ENCODE results near the gene KLC1.

The KLC1 gene

GRCh38 chr14:103693515-103693914, 64.5 kb downstream of the KLC1 start:
- no peak for DNase-seq

- no peak for DNase-seq
Measured at GRCh38 chr14:103694572-103695026, 65.6 kb downstream of the KLC1 start.

- DNase-seq: no peak
Measured at GRCh38 chr14:103695296-103696069, 66.5 kb downstream of the KLC1 start.

- no peak for DNase-seq
Measured at GRCh38 chr14:103696070-103696402, 67.0 kb downstream of the KLC1 start.

- no peak for DNase-seq
Measured at GRCh38 chr14:103696466-103697071, 67.6 kb downstream of the KLC1 start.

- no peak for DNase-seq
Measured at GRCh38 chr14:103697206-103697602, 68.2 kb downstream of the KLC1 start.

GRCh38 chr14:103697603-103698379, 68.8 kb downstream of the KLC1 start:
- no peak for DNase-seq

- DNase-seq: no peak
Measured at GRCh38 chr14:103698380-103699260, 69.6 kb downstream of the KLC1 start.

GRCh38 chr14:103699261-103699661, 70.2 kb downstream of the KLC1 start:
- no peak for DNase-seq

- DNase-seq: no peak
Measured at GRCh38 chr14:103699901-103700752, 71.1 kb downstream of the KLC1 start.

GRCh38 chr14:103700753-103701490, 71.9 kb downstream of the KLC1 start:
- no peak for DNase-seq

- DNase-seq: no peak
Measured at GRCh38 chr14:103702095-103702494, 73.1 kb downstream of the KLC1 start.

GRCh38 chr14:103702497-103703432, 73.8 kb downstream of the KLC1 start:
- no peak for DNase-seq

- no peak for DNase-seq
Measured at GRCh38 chr14:103703433-103704385, 74.7 kb downstream of the KLC1 start.

GRCh38 chr14:103704708-103705107, 75.7 kb downstream of the KLC1 start:
- no peak for DNase-seq

GRCh38 chr14:103705118-103705503, 76.1 kb downstream of the KLC1 start:
- no peak for DNase-seq

- no peak for DNase-seq
Measured at GRCh38 chr14:103705504-103706284, 76.7 kb downstream of the KLC1 start.
